Stimulated activated CD8-positive, alpha-beta memory T cell treated with anti-CD3 and anti-CD28 coated beads, Interleukin-7, amount 100 ng/mL, for 48 hours (primary cell): ENCODE results near the gene CCDC107.
"Not testable (repeated sequence)": the region's sequence is repeated elsewhere in the genome, so short reads cannot be mapped to it uniquely, and the experiment has no call there.

Experiments used
- DNase-seq, 2 donors: peaks; one replicate each; pipeline ENCODE4 v3.0.0-alpha.2; 2020; ENCODE audit warnings: low read depth in 1 of 2; ENCODE audit errors: extremely low read depth in 1 of 2

CCDC107 gene

DNA sequence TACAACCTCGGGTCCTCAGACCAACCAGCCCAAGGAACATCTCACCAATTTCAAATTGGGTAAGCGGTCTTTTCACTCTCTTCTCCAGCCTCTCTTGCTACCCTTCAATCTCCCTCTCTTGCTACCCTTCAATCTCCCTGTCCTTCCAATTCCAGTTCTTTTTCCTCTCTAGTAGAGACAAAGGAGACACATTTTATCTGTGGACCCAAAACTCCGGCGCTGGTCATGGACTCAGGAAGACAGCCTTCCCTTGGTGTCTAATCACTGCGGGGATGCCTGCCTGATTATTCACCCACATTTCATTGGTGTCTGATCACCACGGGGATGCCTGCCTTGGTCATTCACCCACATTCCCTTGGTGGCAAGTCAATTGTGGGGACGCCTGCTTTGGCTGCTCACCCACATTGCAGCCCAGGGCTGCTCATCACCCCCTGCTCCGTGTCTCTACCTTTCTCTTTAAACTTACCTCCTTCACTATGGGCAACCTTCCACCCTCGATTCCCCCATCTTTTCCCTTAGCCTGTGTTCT, 20.6 kb upstream of the CCDC107 start:
- not testable (repeated sequence) for DNase-seq

DNA sequence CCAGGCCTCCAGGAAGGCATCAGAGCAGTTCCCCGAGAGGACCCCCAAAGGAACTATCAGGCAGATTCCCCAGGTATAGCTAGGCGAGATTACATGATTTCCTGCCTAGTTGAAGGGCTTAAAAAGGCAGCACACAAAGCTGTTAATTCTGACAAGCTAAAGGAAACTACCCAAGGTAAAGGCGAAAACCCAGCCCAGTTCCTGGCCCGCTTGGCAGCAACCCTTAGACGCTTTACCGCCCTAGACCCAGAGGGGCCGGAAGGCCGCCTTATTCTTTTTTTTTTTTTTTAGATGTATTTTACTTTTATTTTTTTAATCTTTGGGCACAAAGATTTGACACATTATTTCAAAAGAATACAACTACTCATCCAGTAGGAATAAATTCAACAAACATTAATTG, 19.3 kb upstream of the CCDC107 start:
- not testable (repeated sequence) for DNase-seq

DNA sequence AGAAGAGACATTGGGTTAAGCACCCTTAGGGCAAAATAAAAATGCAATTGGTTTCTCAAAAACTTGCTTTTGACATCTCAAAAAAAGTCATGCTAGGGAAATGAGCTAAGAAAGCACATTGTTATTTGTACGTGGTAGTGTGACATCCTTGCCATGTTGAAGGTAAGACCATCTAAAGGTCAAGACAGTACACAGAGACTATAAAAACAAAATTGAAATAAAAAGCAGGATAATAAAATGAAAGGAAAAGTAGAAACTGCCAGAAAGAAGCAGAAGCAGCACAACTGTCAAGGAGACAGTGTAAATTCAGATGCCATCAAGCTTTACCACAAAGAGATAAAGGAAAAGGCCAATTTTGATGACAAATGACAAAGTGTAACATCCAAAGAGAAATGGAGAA, 18.9 kb upstream of the CCDC107 start:
- not testable (repeated sequence) for DNase-seq

DNA sequence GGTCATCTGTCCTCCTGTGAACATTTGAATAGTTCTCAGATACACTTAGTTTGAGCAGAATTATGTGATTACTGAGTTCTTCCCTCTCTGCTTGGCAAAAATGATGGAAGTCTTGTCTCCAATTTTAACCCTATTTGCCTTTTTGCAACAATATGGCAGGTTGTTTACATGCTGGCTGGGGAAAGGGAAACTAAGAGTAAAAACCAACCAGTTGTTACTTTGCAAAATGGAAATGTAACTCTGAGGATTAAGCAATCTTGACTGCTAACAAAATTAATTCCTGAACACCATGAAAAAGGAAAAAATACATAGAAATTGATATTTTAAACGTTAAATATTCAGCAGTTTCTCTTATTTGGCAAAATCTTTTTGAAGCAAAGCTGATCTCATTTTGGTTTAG, 18.5 kb upstream of the CCDC107 start:
- no peak for DNase-seq

DNA sequence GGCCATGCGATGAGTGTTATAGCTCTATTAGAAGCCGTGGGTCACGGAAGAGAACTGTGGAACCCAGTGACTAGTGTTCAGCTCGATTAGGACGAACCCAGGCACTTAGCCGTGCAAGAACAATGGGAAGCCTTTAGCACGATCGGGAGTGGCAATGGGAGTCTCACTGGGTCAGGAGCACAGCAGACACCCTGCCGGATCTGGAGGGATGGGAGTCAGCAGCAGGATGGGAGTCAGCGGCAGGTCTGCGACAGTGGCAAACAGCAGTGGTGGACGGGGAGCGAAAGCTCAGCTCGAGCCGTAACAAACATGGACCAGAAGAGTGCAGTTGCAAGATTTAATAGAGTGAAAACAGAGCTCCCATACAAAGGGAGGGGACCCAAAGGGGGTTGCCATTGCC, 17.7 kb upstream of the CCDC107 start:
- DNase-seq, result not testable (repeated sequence)

DNA sequence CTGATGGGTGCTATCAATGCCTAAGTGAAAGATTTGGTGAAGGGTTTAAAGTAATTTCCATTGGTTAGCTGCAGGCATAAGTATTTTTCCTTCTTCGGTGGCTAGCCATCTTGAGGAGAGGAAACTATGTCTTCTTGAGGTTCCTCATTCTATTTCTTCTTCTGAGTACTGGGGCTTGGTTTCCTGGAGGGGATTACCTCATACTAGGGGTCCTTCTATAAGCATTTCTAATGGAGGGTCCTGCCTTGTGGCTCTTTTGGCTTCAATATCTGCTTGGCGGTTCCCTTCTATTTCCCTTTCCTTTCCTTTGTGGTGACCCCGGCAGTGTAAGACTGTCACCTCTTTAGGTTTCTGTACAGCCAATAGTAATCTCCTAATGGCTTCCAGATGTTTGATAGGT, 16.6 kb upstream of the CCDC107 start:
- DNase-seq, result not testable (repeated sequence)

DNA sequence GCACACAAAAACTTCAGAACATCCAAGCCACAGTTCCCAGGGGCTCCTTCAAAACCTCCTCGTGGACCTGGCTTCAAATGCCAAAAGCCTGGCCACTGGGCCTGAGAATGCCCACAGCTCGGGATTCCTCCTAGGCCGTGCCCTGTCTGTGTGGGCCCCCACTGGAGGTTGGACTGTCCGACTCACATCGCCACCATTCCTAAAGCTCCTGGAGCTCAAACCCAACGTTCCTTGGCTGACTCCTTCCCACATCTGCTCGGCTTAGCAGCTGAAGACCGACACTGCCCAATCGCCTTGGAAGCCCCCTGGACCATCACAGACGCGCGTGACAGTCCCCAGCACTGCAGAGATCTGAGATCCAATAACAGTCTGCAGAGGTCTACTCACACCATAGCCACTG, 15.0 kb upstream of the CCDC107 start:
- no peak for DNase-seq

DNA sequence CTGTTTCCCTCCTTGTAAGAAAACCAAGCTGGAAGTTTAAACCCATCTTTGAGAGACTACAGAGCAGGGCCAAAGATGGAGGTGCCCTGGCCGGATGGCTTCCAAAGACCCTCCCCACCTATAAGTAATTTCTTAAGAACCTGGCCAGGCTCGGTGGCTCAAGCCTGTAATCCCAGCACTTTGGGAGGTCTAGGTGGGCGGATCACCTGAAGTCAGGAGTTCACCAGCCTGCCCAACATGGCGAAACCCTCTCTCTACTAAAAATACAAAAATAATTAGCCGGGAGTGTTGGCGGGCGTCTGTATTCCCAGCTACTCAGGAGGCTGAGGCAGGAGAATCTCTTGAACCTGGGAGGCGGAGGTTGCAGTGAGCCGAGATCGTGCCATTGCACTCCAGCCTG, 12.4 kb upstream of the CCDC107 start:
- not testable (repeated sequence) for DNase-seq

DNA sequence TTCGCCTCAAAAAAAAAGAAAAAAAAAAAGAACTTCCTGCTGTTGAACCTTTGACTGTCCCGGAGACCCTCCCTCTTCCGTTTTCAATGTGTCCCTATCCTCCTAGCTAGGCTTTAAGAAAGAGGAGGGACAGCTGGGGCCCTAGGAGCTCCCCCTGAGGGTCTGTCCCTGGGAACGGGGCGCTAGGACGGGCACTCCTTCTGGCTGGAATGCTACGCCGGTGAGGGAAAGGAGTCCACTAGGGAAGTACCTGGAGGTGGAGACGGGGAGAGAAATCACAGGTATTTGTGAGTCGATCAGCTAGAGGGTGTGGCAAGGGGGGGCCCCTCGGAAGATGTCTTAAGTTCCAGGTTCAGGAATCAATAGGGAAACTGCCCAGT, 11.9 kb upstream of the CCDC107 start:
- DNase-seq, result no peak

DNA sequence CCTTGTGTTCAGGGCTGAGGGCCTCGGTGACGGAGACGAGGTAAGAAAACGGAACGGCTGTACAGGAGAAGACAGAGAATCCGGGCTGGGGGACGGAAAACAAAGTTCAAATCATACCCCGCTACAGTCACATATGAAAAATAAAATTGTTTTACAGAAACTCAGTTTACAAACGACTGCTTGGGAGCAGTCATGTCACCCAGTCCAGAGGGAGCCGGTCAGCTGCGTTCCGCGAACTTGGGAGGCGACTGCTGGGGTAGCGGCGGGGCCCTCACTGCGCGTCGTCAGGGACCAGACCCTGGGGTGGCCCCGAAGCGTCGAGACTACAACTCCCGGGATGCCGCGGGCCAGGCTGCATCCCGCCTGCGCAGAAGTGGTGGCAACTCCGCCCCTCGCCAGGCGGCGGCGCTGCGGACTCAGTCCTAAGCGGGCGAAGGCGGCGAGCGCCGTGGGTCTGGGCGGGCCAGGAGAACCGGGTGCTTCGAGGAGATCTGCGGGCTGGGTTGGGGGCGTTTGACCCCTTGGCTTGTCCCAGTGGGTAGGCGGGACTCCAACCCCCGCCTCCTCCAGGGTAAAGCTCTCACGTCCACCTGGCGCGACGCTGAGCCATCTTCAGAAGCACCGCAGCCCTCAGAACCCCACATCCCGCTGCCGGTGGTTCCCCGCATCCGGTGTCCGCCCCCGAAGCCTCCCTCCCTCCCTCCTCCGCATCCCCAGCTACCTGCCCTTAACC, 11.4 kb upstream of the CCDC107 start:
- DNase-seq, result peak; percentile 79 to 82

DNA sequence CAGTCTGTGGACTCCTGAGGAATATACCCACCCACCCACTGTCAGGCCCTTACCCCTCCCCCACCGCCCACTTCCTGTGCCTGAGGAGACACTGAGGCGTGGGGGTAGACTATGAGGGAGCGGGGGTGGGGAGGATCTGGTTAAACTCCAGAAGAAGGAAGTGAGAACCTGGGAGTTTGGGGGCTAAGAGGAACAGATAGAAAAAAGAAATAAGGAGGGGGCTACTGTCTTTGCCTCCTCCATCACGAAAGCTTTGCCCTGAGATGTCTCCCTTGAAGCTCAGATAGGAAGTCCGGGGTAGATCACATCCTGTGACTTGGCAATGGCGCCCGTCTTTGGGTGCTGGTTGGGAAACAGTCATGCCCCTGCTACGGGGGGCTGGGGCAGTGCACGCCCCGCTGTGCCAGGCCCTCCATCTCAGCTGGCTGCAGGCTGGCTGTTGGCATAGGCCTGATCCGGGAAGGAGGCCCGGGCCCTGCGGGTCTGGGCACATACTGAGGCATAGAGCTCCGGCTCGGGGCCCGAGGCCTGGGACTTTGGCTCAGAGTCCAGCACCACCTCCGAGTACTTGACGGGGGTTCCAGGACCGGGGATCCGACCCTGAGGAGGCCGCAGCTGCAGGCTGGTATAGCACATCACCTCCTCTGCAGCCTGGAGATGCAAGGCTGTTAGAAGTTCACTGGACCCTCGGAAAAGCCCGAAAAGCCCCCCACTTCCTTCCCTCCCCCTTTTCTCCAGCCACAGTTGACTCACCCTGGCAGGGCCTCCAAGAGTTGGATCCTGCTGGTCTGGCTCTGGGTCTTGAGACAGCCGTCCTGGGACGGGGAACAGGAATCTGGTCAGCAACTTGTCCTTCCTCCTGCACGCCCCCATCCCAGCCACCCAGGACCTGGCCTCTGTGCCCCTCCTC, 8.4 kb upstream of the CCDC107 start:
- no peak for DNase-seq

DNA sequence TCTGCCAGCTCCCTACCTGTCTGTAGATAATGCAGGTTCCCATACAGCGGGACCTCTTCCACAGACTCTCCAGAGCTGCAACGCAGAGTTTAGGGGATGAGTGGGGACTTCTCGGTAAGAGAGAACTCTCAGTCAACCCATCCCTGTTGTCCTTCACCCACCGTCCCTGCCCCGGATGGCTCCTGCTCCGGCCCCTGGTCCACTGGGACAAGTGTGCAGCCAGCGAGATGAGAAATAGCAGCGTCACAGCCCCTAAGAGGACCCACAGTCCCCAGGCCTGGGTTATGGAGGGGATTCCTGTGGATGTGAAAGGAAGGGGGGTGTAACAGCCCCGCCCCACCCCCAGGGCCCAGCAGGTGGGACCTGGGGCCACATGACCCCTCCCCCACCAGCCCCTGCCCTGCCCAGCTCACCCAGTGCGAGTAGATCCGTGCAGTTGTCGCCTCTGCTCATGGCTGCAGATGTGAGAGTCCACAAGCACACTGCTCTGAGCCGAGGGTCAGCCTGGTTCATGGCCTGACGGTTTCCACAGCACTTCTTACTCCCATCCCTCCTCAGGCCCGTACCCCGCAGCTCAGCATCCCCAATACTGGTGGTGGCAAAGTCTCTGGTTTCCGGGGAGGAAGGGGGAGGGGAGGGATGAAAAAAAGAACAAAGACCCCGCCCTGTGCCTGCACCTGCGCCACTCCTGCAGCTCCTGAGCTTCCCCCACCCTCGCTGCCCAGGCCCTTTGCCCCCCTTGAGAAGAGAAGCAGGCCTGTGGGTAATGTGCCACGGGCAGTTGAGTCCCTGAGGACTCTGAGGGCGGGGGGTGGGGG, 7.5 kb upstream of the CCDC107 start, which contains the start of gene SIT1:
Gene SIT1 (minus strand): TSS at position 591 of the 818 bp plus-strand sequence. CDS start 78 bp downstream, at position 513.
- DNase-seq, result no peak

DNA sequence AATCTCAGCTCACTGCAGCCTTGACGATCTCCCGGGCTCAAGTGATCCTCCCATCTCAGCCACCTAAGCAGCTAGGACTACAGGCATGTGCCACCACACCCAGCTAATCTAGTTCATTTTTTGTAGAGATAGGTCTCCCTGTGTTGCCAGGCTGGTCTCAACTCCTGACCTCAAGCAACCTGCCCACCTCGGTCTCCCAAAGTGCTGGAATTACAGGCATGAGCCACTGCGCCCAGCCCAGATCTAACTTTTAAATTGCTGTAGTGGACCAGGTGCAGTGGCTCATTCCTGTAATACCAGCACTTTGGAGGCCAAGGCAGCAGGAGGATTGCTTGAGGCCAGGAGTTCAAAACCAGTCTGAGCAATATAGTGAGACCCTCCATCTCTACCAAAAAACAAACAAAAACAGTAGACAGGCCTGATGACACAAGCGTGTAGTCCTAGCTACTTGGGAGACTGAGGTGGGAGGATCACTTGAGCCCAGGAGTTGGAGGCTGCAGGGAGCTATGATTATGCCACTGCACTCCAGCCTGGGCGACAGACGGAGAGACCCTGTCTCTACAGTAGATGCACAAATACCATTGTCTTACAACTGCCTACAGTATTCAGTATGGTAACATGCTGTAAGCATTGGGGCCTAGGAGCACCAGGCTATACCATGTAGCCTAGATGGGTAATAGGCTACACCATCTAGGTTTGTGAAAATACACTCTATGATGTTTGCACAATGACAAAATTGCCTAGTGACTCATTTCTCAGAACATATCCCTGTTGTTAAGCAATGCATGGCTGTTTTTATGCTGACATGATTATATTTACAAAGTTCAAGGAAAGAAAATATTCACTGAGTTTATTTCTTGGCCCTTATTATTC, 5.9 kb upstream of the CCDC107 start:
- DNase-seq, result no peak

DNA sequence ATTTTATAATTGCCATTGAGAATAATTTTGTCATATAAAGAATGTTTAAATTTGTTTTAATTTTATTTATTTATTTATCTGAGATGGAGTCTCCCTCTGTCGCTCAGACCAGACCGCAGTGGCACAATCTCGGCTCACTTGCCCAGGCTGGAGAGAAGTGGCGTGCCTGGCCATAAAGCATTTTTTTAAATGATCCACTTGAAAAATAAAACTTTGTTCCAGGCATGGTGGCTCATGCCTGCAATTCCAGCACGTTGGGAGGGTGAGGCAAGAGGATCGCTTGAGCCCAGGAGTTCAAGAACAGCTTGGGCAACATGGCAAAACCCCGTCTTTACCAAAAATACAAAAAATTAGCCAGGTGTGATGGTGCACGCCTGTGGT, 5.3 kb upstream of the CCDC107 start:
- no peak for DNase-seq

DNA sequence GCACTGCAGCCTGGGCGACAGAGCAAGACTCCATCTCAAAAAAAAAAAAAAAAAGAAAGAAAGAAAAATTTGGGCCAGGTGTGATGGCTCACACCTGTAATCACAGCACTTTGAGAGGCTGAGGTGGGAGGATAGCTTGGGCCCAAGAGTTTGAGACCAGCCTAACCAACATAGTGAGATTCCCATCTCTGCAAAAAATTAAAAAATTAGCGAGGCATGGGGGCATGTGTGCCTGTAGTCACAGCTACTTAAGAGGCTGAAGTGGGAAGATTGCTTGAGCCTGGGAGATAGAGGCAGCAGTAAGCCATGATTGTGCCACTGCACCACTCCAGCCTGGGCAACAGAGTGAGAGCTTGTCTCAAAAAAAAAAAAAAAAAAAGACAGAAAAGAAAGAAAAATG, 4.5 kb upstream of the CCDC107 start:
- no peak for DNase-seq

DNA sequence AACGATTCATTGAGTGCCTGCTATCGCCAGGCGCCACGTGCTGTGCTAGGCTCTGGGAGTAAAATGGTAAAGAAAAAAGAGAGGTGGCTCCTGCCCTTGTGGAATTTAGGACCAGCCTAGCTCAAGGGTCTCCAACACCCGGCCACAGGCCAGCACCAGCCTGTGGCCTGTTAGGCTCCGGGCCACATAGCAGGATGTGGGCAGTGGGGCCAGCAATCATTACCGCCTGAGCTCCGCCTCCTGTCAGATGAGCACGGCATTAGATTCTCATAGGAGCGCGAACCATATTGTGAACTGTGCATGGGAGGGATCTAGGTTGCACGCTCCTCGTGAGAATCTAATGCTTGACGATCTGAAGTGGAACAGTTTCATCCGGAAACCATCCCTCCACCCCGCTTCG, 1.7 kb upstream of the CCDC107 start:
- DNase-seq, result no peak

DNA sequence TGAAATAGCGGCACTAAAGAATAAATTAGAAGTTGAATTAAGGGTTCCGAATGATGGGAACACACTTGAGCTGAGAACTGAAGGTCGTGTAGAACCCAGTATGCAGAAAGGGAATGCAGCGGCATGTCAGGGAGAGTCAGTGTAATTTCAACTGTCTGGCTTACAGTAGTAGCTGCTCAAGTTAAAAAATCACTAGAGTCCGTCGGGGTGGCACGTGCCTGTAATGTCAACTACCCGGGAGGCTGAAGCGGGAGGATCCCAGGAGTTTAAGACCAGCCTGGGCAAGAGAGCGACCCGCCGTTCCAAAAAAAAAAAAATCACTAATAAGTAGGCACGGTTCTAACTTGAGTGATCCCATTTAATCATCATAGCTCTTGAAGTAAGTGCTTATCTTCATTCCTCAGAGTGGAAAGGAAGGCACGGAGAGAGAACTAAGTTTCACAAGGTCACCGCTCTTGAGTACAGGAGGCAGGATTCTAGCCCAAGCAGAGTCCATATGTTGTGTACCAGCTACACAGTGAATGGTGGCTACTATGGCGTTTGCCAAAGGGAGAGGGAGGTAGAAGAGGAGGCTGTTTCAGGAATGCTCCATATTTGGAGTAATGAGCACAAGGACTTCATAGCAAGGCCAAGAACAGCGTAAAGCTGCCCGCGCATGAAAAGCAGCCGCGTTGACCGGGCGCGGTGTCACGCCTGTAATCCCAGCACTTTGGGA, 1.1 kb upstream of the CCDC107 start:
- DNase-seq, result no peak

DNA sequence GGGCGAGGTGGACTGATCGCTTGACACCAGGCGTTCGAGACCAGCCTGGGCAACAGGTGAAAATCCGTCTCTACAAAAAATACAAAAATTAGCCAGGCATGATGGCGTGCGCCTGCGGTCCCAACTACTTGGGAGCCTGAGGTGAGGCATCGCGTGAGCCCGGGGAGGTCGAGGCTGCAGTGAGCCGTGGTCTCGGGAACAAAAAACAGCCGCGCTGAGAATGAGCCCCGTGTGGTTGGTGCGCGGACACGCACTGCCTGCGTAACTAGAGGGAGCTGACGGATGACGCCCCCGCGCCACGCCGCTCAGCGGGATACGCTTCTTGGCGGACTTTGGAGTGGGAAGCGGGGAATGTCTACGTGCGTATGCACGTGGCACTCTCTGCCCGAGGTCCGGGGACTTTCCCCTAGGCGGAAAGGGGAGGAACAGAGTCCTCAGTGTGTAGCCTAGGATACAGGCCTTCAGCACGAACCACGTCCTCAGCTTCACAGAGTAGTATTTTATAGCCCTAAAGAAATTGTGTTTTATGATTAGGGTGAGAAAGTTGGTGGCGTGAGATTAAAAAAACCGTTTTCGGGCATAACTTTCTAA, 451 bp upstream of the CCDC107 start, which contains the start of gene RMRP:
Gene RMRP (minus strand): TSS at position 474 of the 591 bp plus-strand sequence.
- peak; percentile 90 to 99 for DNase-seq

DNA sequence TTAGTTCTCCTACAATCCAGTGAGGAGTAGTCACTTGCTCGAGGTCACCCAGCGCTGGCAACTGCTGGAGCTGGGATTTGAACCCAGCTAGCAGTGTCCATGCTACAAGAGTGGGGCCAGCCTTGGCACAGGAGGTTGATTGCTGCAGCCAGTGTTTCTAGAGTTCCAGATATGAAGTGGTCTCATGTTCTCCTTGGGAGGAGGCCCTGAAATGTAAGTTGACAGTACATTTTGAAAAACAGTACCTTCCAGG, 802 bp downstream of the CCDC107 start:
- no peak for DNase-seq
